SK-N-SH treated with all-trans-retinoic acid at 6 μM for 48 hours (cell line): ENCODE measurements around the gene MAPK9.

ENCODE experiments used
- ARNTL ChIP-seq: fragments of 450-650 bp; formaldehyde crosslinking; IDR thresholded peaks from 2 replicates; pipeline ENCODE4 v1.5.0; 2020; ENCODE audit warnings: low read depth, mild to moderate bottlenecking, moderate library complexity, borderline replicate concordance
- CSDC2 ChIP-seq: fragments of 250-450 bp; sonication (Bioruptor Pico); IDR thresholded peaks from 2 replicates; pipeline ENCODE4 v1.5.0; 2020; ENCODE audit warnings: mild to moderate bottlenecking, moderate library complexity
- ESRRG ChIP-seq: fragments of 250-450 bp; sonication (Bioruptor Pico); IDR thresholded peaks from 2 replicates; pipeline ENCODE4 v1.6.1; 2021; ENCODE audit warnings: mild to moderate bottlenecking
- ISL1 ChIP-seq: fragments of 250-450 bp; sonication (Bioruptor Pico); IDR thresholded peaks from 2 replicates; pipeline ENCODE4 v2.1.2; 2022; ENCODE audit warnings: mild to moderate bottlenecking, moderate library complexity
- OSR1 ChIP-seq: fragments of 250-450 bp; sonication (Bioruptor Pico); IDR thresholded peaks from 2 replicates; pipeline ENCODE4 v1.8.0; 2022; ENCODE audit warnings: moderate library complexity, mild to moderate bottlenecking, inconsistent platforms
- PPARA ChIP-seq: fragments of 250-450 bp; sonication (Bioruptor Pico); IDR thresholded peaks from 2 replicates; pipeline ENCODE4 v1.5.0; 2020; ENCODE audit warnings: mild to moderate bottlenecking, borderline replicate concordance
- RARB ChIP-seq: fragments of 250-450 bp; sonication (Bioruptor Pico); IDR thresholded peaks from 2 replicates; pipeline ENCODE4 v1.8.0; 2021; ENCODE audit warnings: mild to moderate bottlenecking, moderate library complexity
- TOX ChIP-seq: fragments of 250-450 bp; sonication (Bioruptor Pico); IDR thresholded peaks from 2 replicates; pipeline ENCODE4 v1.8.0; 2021; ENCODE audit warnings: mild to moderate bottlenecking, moderate library complexity, borderline replicate concordance
- ZFP3 ChIP-seq: fragments of 250-450 bp; sonication (Bioruptor Pico); IDR thresholded peaks from 2 replicates; pipeline ENCODE4 v1.5.0; 2020; ENCODE audit warnings: mild to moderate bottlenecking, moderate library complexity
- ZNF70 ChIP-seq: fragments of 450-650 bp; formaldehyde crosslinking; IDR thresholded peaks from 2 replicates; pipeline ENCODE4 v1.5.0; 2020; ENCODE audit warnings: mild to moderate bottlenecking, moderate library complexity
- ZNF8 ChIP-seq: fragments of 450-650 bp; formaldehyde crosslinking; IDR thresholded peaks from 2 replicates; pipeline ENCODE4 v1.5.0; 2020; ENCODE audit warnings: mild to moderate bottlenecking, moderate library complexity
- TF ChIP-seq, protein P1 (sequence below): fragments of 250-450 bp; sonication (Bioruptor Pico); IDR thresholded peaks from 2 replicates; pipeline ENCODE4 v1.5.1; 2020; ENCODE audit warnings: low read depth, mild to moderate bottlenecking, moderate library complexity

DNA sequence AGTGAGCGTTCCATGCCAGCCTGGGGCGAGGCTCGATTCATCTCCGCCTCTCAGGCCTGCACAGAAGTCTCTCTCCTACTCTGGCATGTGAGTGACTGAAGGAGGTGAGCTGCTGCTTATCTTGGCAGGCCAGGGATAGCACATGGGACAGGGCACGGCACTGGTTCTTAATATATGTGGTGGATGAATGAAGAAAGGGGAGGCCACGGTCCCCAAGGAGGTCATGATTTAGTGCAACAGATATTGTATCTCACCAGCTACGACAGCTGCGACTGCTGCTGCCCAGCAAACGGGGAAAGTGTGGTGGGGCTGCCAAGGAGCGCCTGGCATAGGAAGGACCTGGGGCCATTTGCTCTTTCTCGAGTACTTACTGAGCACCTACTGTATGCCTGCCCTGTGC is 19.3 kb upstream of the MAPK9 start:
- TF ChIP-seq ZNF70 (CRISPR knock-in tag) (no peak), RARB (no peak), ARNTL (CRISPR knock-in tag) (no peak), PPARA (no peak), ZFP3 (no peak), CSDC2 (CRISPR knock-in tag) (no peak), ESRRG (CRISPR knock-in tag) (no peak), TOX (CRISPR knock-in tag) (no peak), ISL1 (CRISPR knock-in tag) (no peak), ZNF8 (CRISPR knock-in tag) (no peak), OSR1 (CRISPR knock-in tag) (no peak)
- TF ChIP-seq, protein P1, sequence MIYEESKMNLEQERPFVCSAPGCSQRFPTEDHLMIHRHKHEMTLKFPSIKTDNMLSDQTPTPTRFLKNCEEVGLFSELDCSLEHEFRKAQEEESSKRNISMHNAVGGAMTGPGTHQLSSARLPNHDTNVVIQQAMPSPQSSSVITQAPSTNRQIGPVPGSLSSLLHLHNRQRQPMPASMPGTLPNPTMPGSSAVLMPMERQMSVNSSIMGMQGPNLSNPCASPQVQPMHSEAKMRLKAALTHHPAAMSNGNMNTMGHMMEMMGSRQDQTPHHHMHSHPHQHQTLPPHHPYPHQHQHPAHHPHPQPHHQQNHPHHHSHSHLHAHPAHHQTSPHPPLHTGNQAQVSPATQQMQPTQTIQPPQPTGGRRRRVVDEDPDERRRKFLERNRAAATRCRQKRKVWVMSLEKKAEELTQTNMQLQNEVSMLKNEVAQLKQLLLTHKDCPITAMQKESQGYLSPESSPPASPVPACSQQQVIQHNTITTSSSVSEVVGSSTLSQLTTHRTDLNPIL (CRISPR knock-in tag), result no peak
